K562 (cell line): ENCODE measurements around the gene FOXN1. TPM values are rescaled to one million over a fixed set of nuclear protein-coding genes. Genes with fewer than 3 reads are reported as not detected.
A peak's percentile ranks its signal among the peaks of the same experiment; 100 is the strongest.

Experiments
- RBM25 ChIP-seq: fragments of 200-400 bp; formaldehyde crosslinking; IDR thresholded peaks from 2 replicates; pipeline ENCODE4 v1.6.1; 2018; ENCODE audit warnings: low read length, low read depth, moderate library complexity; ENCODE audit not compliant: severe bottlenecking
- ZBTB40 ChIP-seq, 2 experiments: fragments of 450-650 bp in 1 of 2; sonication (generic) in 1 of 2; formaldehyde crosslinking in 1 of 2; IDR thresholded peaks; 2 replicates each; pipeline versions ENCODE4 v1.7.1 to v1.9.0; 2016 to 2022; ENCODE audit warnings: inconsistent platforms in 1 of 2, mild to moderate bottlenecking in 1 of 2, missing genetic modification reagents in 1 of 2
- ZFP36 ChIP-seq: fragments of 150-350 bp; IDR thresholded peaks from 2 replicates; pipeline ENCODE4 v1.6.1; 2018; ENCODE audit warnings: low read length, low read depth; ENCODE audit not compliant: partially characterized antibody
- polyA plus RNA-seq, 8 experiments: library from polyadenylated mRNA; depleted of rRNA in 4 of 8; stranded (reverse) in 5 of 8; unstranded in 3 of 8; fragments of >200 nt; fragmentation: Nextera tagmentation in 2 of 8; fragmentation: Illumina TruSeq in 1 of 8; extraction: Ambion mirVana in 2 of 8; extraction: Trizol in 1 of 8; gene quantifications; 2 replicates each; pipeline versions ENCODE4 v1.2.1 to v1.2.3, GENCODE V29; 2011 to 2014; ENCODE audit warnings: inconsistent platforms in 1 of 8, missing spikeins in 1 of 8
- total RNA-seq, 7 experiments: library from RNA; depleted of rRNA in 6 of 7; stranded (reverse); fragments of >200 nt in 6 of 7; fragmentation: Illumina TruSeq in 2 of 7; extraction: Trizol in 2 of 7; gene quantifications; 2 replicates each; pipeline versions ENCODE4 v1.2.1 to v1.2.3, GENCODE V29; 2011 to 2021; ENCODE audit warnings: low replicate concordance in 1 of 7

The FOXN1 gene
- total and polyA plus RNA-seq, 9 of the 15 experiments (the other 6 are each of a cell fraction or from before 2014, with no cell fraction given) = not detected

- TF ChIP-seq ZBTB40 (IDR thresholded peaks at IDR 0.05) (no peak), ZBTB40 (CRISPR knock-in tag; IDR thresholded peaks at IDR 0.05) (no peak), RBM25 (peak; percentile 22), ZFP36 (peak; percentile 56)
These were observed 7.3 kb upstream of the FOXN1 start (continued) for GRCh38 chr17:28498652-28499363.
